Astrocyte of the hippocampus (primary cell): ENCODE measurements around the gene CFAP210.
"Not testable (repeated sequence)": the region's sequence is repeated elsewhere in the genome, so short reads cannot be mapped to it uniquely, and the experiment has no call there.

Source experiments
- DNase-seq: peaks from one replicate; pipeline ENCODE4 v3.0.0; 2011; ENCODE audit warnings: low read depth, low spot score

The CFAP210 gene

DNA sequence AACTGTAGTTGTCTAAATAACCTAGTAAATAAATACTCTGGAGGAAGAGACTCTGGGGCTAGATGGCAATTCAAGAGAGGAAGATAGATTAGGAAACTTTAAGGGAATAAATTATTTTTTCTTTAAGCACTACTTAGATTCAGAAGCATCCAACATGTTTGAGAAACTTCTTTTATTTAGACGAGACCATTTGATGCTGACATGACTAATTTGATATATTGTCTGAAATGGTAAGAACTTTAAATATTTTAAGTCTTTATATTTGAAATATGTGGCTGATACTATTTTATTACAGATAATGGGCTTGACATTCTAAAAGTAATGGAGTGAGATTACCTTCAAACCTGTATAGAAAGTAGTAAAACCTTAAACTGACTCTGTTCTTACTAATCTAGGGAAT is 73.7 kb downstream of the CFAP210 start:
- DNase-seq: no peak

DNA sequence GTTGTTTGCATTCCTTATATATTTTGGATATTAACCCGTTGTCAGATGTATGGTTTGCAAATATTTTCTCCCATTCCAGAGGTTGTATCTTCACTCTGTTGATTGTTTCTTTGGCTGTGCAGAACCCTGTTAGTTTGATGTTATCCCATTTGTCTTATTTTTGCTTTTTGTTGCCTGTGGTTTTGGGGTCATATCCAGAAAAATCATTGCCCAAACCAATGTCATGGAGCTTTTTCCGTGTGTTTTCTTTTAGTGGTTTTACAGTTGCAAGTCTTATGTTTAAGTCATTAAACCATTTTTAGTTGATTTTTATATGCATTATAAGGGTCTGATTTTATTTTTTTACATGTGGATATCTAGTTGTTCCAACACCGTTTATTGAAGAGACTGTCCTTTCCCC is 74.3 kb downstream of the CFAP210 start:
- peak; percentile 25 for DNase-seq

DNA sequence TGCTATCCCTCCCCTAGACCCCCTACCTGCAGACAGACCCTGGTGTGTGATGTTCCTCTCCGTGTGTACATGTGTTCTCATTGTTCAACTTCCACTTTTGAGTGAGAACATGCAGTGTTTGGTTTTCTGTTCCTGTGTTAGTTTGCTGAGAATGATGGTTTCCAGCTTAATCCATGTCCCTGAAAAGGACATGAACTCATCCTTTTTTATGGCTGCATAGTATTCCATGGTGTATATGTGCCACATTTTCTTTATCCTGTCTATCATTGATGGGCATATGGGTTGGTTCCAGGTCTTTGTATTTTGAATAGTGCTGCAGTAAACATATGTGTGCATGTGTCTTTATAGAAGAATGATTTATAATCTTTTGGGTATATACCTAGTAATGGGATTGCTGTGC is 78.2 kb downstream of the CFAP210 start:
- DNase-seq: not testable (repeated sequence)

DNA sequence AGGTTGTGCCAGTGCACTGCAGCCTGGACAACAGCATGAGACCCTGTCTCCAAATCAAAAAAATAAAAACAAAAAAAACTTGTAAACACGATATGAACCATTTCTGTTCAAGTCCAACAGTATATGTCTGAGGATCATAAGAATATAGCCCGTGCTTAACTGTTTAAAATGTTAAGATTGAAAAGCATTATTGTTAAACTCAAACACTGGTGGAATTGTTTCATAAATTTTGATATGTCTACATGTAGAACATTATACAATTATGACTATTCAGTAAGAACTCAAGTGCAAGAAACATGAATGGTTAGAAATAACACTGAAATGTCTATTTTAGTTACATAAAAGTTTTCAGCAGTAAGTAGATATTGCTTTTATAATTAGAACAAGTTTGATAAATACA is 80.3 kb downstream of the CFAP210 start:
- no peak for DNase-seq

DNA sequence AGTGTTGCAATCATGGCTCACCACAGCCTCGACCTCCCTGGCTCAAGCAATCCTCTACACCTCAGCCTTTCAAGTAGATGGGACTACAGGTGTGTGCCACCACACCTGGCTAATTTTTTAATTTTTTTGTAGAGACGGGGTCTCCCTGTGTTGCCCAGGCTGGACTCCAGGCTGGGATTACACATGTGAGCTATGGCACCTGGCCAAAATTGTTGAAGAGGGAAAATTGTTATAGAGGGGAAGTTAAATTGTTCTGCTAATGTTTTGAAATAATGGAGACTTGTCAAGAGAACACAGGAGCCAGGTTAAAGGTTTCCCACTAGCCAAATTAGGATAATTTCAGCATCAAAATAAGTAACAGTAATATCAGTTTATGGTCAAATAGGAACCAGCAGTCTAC is 84.9 kb downstream of the CFAP210 start:
- DNase-seq: no peak

DNA sequence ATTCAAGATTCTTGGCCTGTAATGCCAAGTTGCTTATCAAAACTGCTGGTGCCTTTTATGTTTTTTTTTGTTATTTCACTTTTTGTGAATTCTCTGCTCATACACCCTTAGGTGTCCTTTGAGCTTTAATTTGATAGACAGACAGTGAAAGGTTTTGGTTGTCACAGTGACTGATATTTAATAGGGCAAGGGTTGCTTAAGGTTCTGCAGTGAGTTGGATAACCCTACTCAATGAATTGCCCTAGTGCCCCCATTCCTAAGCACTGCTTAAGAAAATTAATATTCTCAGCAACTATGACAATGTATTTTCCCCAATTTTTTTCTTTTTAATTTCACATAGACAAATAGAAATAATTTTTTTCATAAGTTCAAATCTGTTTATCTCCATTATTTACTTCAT is 94.6 kb downstream of the CFAP210 start:
- no peak for DNase-seq

DNA sequence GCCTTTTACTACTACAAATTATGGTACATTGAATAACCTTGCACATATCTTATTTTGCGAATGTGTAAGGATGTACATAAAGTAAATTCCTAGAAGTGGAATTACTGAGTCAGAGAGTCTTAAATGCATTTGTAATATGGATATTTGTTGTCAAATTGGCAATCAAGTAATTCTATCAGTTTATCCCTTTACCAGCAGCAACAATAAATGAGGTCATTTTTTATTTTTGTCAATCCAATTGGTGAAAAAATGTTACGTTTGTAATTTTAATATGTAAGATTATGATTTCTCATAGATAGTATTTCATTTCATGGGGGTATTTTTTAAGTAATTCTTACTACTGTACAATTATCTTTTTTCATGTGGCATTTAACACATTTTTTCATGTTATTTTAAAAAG is 95.2 kb downstream of the CFAP210 start:
- DNase-seq: no peak

DNA sequence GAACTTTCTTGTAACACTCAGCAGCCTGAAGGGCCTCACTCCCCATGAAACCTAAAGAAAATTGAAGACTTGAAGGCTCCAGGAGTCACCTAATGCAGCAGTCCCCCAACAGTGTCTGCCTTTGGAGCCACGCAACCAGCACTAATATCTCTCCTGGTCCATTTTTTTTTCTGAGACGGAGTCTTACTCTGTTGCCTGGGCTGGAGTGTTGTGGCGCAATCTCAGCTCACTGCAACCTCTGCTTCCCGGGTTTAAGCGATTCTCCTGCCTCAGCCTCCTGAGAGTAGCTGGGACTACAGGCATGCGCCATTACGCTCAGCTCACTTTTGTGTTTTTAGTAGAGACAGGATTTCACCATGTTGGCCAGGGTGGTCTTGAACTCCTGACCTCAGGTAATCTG is 97.7 kb downstream of the CFAP210 start:
- not testable (repeated sequence) for DNase-seq
